GM23338 (cell line): ENCODE results near the gene RIT2. TPM values are rescaled to one million over a fixed set of nuclear protein-coding genes. Genes with fewer than 3 reads are reported as not detected.

Experiments
- ATAC-seq: fragments of 200-7000 bp; cut with Tn5 transposase; 3 replicates; pipeline ENCODE4 v1.9.1; 2020
- DNase-seq: peaks from one replicate; pipeline ENCODE4 v3.0.0-alpha.2; 2015; ENCODE audit warnings: low spot score
- H2AFZ ChIP-seq: fragments of 200-600 bp; sonication (generic); 2 replicates; pipeline ENCODE4 v1.8.0; 2016; ENCODE audit warnings: antibody characterized with exemption, mild to moderate bottlenecking, moderate library complexity
- H3F3A ChIP-seq: fragments of 200-600 bp; sonication (generic); replicated peaks from 2 replicates; pipeline ENCODE4 v1.8.0; 2017; ENCODE audit warnings: antibody characterized with exemption, mixed run types, low read depth
- H3K27ac ChIP-seq: fragments of 200-600 bp; sonication (generic); 2 replicates; pipeline ENCODE4 v1.6.1; 2016; ENCODE audit warnings: low read depth
- H3K27me3 ChIP-seq: fragments of 200-600 bp; sonication (generic); 2 replicates; pipeline ENCODE4 v1.8.0; 2016; ENCODE audit warnings: mild to moderate bottlenecking, mixed run types, moderate library complexity; ENCODE audit not compliant: insufficient read depth
- H3K36me3 ChIP-seq: fragments of 200-600 bp; sonication (generic); 2 replicates; pipeline ENCODE4 v1.8.0; 2016; ENCODE audit warnings: mild to moderate bottlenecking; ENCODE audit not compliant: insufficient read depth
- H3K4me1 ChIP-seq: fragments of 200-600 bp; sonication (generic); 2 replicates; pipeline ENCODE4 v1.8.0; 2016; ENCODE audit warnings: mild to moderate bottlenecking, moderate library complexity; ENCODE audit not compliant: insufficient read depth
- H3K4me2 ChIP-seq: fragments of 200-600 bp; sonication (generic); 2 replicates; pipeline ENCODE4 v1.7.1; 2017; ENCODE audit warnings: mixed run types
- H3K4me3 ChIP-seq: fragments of 200-600 bp; sonication (generic); 2 replicates; pipeline ENCODE4 v1.6.1; 2016; ENCODE audit warnings: mixed run types
- H3K79me2 ChIP-seq: fragments of 200-600 bp; sonication (generic); replicated peaks from 2 replicates; pipeline ENCODE4 v1.8.0; 2017; ENCODE audit warnings: mild to moderate bottlenecking; ENCODE audit not compliant: insufficient read depth
- H3K9me2 ChIP-seq: fragments of 200-600 bp; sonication (generic); 2 replicates; pipeline ENCODE4 v1.8.0; 2017; ENCODE audit not compliant: insufficient read depth
- H4K20me1 ChIP-seq: fragments of 200-600 bp; sonication (generic); replicated peaks from 2 replicates; pipeline ENCODE4 v1.8.0; 2017; ENCODE audit warnings: mild to moderate bottlenecking; ENCODE audit not compliant: insufficient read depth
- H3K27ac Mint-ChIP-seq: 2 replicates; pipeline ENCODE4 v1.8.0; 2020; ENCODE audit warnings: inconsistent platforms, mild to moderate bottlenecking, moderate library complexity, mixed read lengths
- H3K27me3 Mint-ChIP-seq: 3 replicates; pipeline ENCODE4 v1.8.0; 2022; ENCODE audit warnings: low read depth, mild to moderate bottlenecking, moderate library complexity, mixed read lengths, inconsistent platforms; ENCODE audit not compliant: insufficient read depth, poor library complexity
- H3K36me3 Mint-ChIP-seq: 3 replicates; pipeline ENCODE4 v1.8.0; 2021; ENCODE audit warnings: low read depth, mild to moderate bottlenecking, inconsistent platforms, moderate library complexity, mixed read lengths
- H3K4me1 Mint-ChIP-seq: 3 replicates; pipeline ENCODE4 v1.8.0; 2020; ENCODE audit warnings: mild to moderate bottlenecking, inconsistent platforms, mixed read lengths
- H3K4me3 Mint-ChIP-seq: 3 replicates; pipeline ENCODE4 v1.8.0; 2021; ENCODE audit warnings: moderate library complexity, mild to moderate bottlenecking, inconsistent platforms, mixed read lengths
- H3K9me3 Mint-ChIP-seq: 3 replicates; pipeline ENCODE4 v1.8.0; 2020; ENCODE audit warnings: moderate library complexity, mild to moderate bottlenecking, inconsistent platforms, mixed read lengths
- CREB1 ChIP-seq: fragments of 250-450 bp; sonication (Bioruptor Pico); IDR thresholded peaks from 2 replicates; pipeline ENCODE4 v1.5.0; 2020; ENCODE audit warnings: low read depth, mild to moderate bottlenecking, moderate library complexity
- CTCF ChIP-seq, 2 experiments: fragments of 200-600 bp in 1 of 2; sonication (generic) in 1 of 2; conservative IDR thresholded peaks; 2 replicates each; pipeline versions ENCODE4 v1.5.1 to v1.6.1; 2016 to 2017; ENCODE audit warnings: antibody characterized with exemption in 2 of 2, low read depth in 2 of 2, mild to moderate bottlenecking in 2 of 2, moderate library complexity in 1 of 2
- ETS1 ChIP-seq: IDR thresholded peaks from 2 replicates; pipeline ENCODE4 v1.6.1; 2016; ENCODE audit warnings: antibody characterized with exemption
- EZH2phosphoT487 ChIP-seq: fragments of 200-600 bp; sonication (generic); IDR thresholded peaks from one replicate; pipeline ENCODE4 v1.8.1; 2018; ENCODE audit warnings: antibody characterized with exemption; ENCODE audit not compliant: unreplicated experiment
- JUNB ChIP-seq: IDR thresholded peaks from one replicate; pipeline ENCODE4 v1.6.1; 2016; ENCODE audit warnings: antibody characterized with exemption; ENCODE audit not compliant: unreplicated experiment
- NANOG ChIP-seq: IDR thresholded peaks from 2 replicates; pipeline ENCODE4 v1.6.1; 2016; ENCODE audit warnings: antibody characterized with exemption, borderline replicate concordance
- POLR2AphosphoS5 ChIP-seq: IDR thresholded peaks from 2 replicates; pipeline ENCODE4 v1.6.1; 2016; ENCODE audit warnings: antibody characterized with exemption, low read depth
- REST ChIP-seq: IDR thresholded peaks from one replicate; pipeline ENCODE4 v1.6.1; 2018; ENCODE audit warnings: antibody characterized with exemption; ENCODE audit not compliant: unreplicated experiment
- STAT1 ChIP-seq: IDR thresholded peaks from one replicate; pipeline ENCODE4 v1.6.1; 2016; ENCODE audit warnings: antibody characterized with exemption; ENCODE audit not compliant: unreplicated experiment
- ZNF114 ChIP-seq: fragments of 250-450 bp; sonication (Bioruptor Pico); IDR thresholded peaks from 2 replicates; pipeline ENCODE4 v1.5.0; 2020; ENCODE audit warnings: mild to moderate bottlenecking, moderate library complexity
- ZNF331 ChIP-seq: fragments of 250-450 bp; sonication (Bioruptor Pico); IDR thresholded peaks from 2 replicates; pipeline ENCODE4 v1.5.0; 2020; ENCODE audit warnings: low read depth, mild to moderate bottlenecking, moderate library complexity
- ZNF462 ChIP-seq: fragments of 250-450 bp; sonication (Bioruptor Pico); IDR thresholded peaks from 2 replicates; pipeline ENCODE4 v1.5.0; 2020; ENCODE audit warnings: mild to moderate bottlenecking, moderate library complexity
- polyA plus RNA-seq: library from polyadenylated mRNA; unstranded; fragments of >200 nt; fragmentation: Nextera tagmentation; extraction: Ambion mirVana; gene quantifications from 2 replicates; pipeline ENCODE4 v1.2.1, GENCODE V29; 2016
- total RNA-seq: library from RNA; depleted of rRNA; stranded (reverse); fragments of >200 nt; shearing (Covaris generic); gene quantifications from 2 replicates; pipeline ENCODE4 v1.2.3, GENCODE V29; 2014

RIT2 gene
- total and polyA plus RNA-seq, 2 experiments from 2014 or later = 1.9 to 8.8 TPM

- TF ChIP-seq ZNF462 (no peak), ZNF331 (CRISPR knock-in tag) (no peak), CREB1 (no peak), ZNF114 (CRISPR knock-in tag) (no peak), ETS1 (no peak), JUNB (no peak), EZH2phosphoT487 (no peak), NANOG (no peak)
Observed at GRCh38 chr18:42745931-42746330, 369.6 kb downstream of the RIT2 start (continued).

GRCh38 chr18:42745171-42745570 lies 370.3 kb downstream of the RIT2 start:
- peaks cover 22% of the 10 kb centered on the region for H3K36me3 Mint-ChIP-seq
- no peaks in the 10 kb centered on the region for H3K9me2 ChIP-seq
- H3K27ac Mint-ChIP-seq = no peak overlapping the region; the same call in none of the 2 replicates
- H3F3A ChIP-seq = no peaks in the 10 kb centered on the region; the same call in 1 of the 2 replicates
- no peaks in the 10 kb centered on the region for H3K36me3 ChIP-seq
- no peak overlapping the region for H3K4me3 ChIP-seq
- H3K4me3 Mint-ChIP-seq = no peak overlapping the region
- no peaks in the 10 kb centered on the region for H4K20me1 ChIP-seq
- H3K9me3 Mint-ChIP-seq = peaks cover 15% of the 10 kb centered on the region
- no peak overlapping the region for H3K4me2 ChIP-seq
- no peaks in the 10 kb centered on the region for H3K27me3 Mint-ChIP-seq
- H3K79me2 ChIP-seq = no peaks in the 10 kb centered on the region
- H3K27me3 ChIP-seq = no peaks in the 10 kb centered on the region
- H3K27ac ChIP-seq = peak overlapping the region; percentile 99
- ATAC-seq (no peak), DNase-seq (no peak)
- no peak overlapping the region for H2AFZ ChIP-seq
- peaks cover 58% of the 10 kb centered on the region for H3K4me1 ChIP-seq
- peaks cover 31% of the 10 kb centered on the region for H3K4me1 Mint-ChIP-seq
- TF ChIP-seq STAT1 (no peak), NANOG (no peak), ZNF114 (CRISPR knock-in tag) (no peak), REST (no peak), ETS1 (no peak), EZH2phosphoT487 (no peak), POLR2AphosphoS5 (no peak), CTCF (conservative IDR thresholded peaks at IDR 0.05; ENCODE audit: low read depth in 2 of 2) (no peak), ZNF331 (CRISPR knock-in tag) (no peak)
